ENCODE measurements around the gene DRAM1.

DRAM1 gene

GRCh38 chr12:101920906-101921305 lies 43.5 kb downstream of the DRAM1 start:
- H3K4me3 ChIP-seq (ENCODE audit: low read depth, low read length) = no peak overlapping the region
- DNase-seq (ENCODE audit: low read depth) = no peak

DNA sequence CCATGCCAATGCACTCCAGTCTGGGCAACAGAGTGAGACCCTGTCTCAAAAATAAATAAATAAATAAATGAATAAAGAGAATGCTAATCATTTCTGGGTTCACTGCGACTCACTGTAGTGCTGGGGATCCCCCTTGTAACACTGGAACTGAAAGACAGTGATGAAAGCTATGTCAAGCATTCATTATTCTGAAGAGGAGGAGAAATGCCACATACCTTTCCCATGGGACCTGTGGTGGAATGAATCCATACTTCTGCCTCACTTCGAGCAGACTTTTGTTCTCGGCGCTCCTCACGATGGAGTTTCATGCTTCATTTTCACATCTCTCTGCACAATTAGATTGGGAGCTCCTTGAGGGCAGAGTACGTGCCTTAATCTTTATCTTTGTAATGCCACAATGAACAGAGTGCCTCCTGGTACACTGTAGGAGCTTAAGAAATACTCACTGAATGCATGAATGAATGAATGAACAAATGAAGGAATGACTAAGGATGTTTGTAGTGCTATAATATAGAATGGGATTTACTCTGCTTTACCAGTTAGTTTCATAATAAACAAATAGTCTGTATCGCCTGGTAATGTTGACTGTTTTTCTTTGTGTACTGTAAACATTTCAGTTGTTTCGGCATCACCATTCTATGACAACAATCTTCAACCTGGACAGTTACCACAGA lies 45.8 kb downstream of the DRAM1 start:
- TF ChIP-seq CTCF (IDR thresholded peaks at IDR 0.05; ENCODE audit: insufficient read depth, low read depth, low read length, missing control alignments) = no peak
- DNase-seq (ENCODE audit: low read depth) = no peak
- H3K4me3 ChIP-seq (ENCODE audit: low read depth, low read length) = no peak overlapping the region

More at GRCh38 chr12:101920906-101921305, 43.5 kb downstream of the DRAM1 start:
- no peak for TF ChIP-seq CTCF (IDR thresholded peaks at IDR 0.05; ENCODE audit: insufficient read depth, low read depth, low read length, missing control alignments)

DNA sequence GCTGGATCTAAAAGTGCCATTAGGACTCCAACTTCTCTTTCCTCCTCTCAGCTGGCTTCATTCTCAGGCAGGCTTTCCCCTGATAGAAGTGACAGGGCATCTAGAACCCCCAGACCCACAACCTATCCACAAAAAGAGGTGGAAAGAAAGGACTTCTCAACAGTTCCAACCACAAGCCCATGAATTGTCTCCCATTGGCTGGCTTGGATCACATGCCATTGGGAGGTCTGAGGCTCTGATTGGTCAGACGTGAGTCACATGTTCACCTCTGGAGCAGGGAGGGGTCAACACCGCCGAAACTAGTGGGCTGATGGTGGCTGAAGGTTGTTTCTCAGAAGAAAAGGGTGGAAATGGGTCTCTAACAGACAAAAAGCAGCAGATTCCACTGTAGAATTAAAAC lies 47.2 kb downstream of the DRAM1 start:
- no peak overlapping the region for H3K4me3 ChIP-seq (ENCODE audit: low read depth, low read length)
- TF ChIP-seq CTCF (IDR thresholded peaks at IDR 0.05; ENCODE audit: insufficient read depth, low read depth, low read length, missing control alignments) = no peak
- DNase-seq (ENCODE audit: low read depth) = no peak

GRCh38 chr12:101925361-101925760 lies 48.0 kb downstream of the DRAM1 start:
- H3K4me3 ChIP-seq (ENCODE audit: low read depth, low read length) = no peak overlapping the region
- TF ChIP-seq CTCF (IDR thresholded peaks at IDR 0.05; ENCODE audit: insufficient read depth, low read depth, low read length, missing control alignments) = no peak
- no peak for DNase-seq (ENCODE audit: low read depth)

DNA sequence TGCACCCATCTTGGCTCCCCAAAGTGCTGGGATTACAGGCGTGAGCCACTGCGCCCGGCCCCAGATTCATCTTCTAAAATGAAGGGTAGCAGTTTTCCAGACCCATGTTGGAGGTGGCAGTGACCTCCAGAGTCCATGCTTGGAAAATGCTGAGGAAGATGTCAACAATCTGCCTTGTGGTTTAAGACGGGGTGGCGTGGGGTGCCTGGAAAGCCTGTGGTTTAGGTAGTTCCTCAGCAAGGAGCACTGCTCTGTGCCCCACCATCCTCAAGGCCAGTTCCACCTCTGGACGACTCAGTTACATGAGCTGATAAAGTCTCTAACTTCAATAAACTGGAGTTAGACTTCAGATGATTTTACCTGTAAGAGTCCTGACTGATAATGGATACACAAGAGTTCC lies 48.6 kb downstream of the DRAM1 start:
- H3K4me3 ChIP-seq (ENCODE audit: low read depth, low read length) = no peak overlapping the region
- TF ChIP-seq CTCF (IDR thresholded peaks at IDR 0.05; ENCODE audit: insufficient read depth, low read depth, low read length, missing control alignments) = no peak
- no peak for DNase-seq (ENCODE audit: low read depth)

DNA sequence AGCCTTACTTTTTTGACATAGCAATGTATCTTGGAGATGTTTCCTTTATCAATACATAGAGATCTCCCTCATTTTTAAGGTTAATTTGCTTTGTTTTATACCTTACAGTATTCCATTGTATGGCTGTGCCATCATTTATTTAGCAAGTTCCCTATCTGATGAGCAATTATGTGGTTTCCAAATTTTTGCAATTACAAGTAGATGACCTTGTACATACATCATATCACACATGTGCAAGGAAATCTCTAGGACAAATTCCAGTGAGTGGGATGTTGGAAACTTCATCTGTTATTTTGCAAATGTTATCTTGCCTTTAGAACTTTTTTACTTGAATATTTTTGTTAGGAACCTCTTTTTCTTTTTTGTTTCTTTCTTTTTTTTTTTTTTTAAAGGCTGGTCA lies 49.7 kb downstream of the DRAM1 start:
- H3K4me3 ChIP-seq (ENCODE audit: low read depth, low read length) = no peak overlapping the region
- no peak for TF ChIP-seq CTCF (IDR thresholded peaks at IDR 0.05; ENCODE audit: insufficient read depth, low read depth, low read length, missing control alignments)
- no peak for DNase-seq (ENCODE audit: low read depth)

DNA sequence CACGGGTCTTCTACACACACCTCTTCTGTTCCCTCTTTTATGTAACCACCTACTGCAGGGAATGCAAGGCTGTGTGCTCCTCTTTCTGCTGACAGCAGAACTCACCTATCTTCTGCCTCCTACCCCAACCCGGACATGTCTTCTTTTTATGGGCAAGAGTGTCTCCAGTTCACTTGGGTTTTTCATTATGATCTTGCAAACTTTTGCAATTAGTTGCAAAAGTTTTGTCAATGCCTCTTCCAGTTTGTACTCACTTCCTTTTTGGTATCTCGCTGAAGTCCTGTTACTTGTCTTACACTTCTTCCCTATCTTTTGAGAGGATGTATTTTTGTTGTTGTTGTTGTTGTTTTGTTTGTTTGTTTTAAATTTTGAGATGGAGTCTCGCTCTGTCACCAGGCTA lies 50.6 kb downstream of the DRAM1 start:
- no peak for TF ChIP-seq CTCF (IDR thresholded peaks at IDR 0.05; ENCODE audit: insufficient read depth, low read depth, low read length, missing control alignments)
- no peak overlapping the region for H3K4me3 ChIP-seq (ENCODE audit: low read depth, low read length)
- no peak for DNase-seq (ENCODE audit: low read depth)
